Liver (tissue), 3 donors: Measurements from ENCODE around the gene ZNF860.

ENCODE experiments used
- CTCF ChIP-seq: fragments of 150-350 bp; IDR thresholded peaks from 2 replicates; pipeline ENCODE4 v1.5.1; 2017; ENCODE audit warnings: improper control_type of control experiment, low read depth, low read length; ENCODE audit not compliant: missing input control
- EGR1 ChIP-seq, 2 donors: IDR thresholded peaks; 2 replicates each; pipeline ENCODE4 v1.6.1; 2016 to 2018; ENCODE audit warnings: antibody characterized with exemption in 2 of 2, low read depth in 2 of 2
- FOXA1 ChIP-seq: IDR thresholded peaks from 2 replicates; pipeline ENCODE4 v1.6.1; 2016; ENCODE audit warnings: antibody characterized with exemption
- GABPA ChIP-seq, 2 donors: IDR thresholded peaks in 1 of 2; conservative IDR thresholded peaks in 1 of 2; 2 replicates each; pipeline ENCODE4 v1.6.1; 2016; ENCODE audit warnings: antibody characterized with exemption in 2 of 2, mild to moderate bottlenecking in 1 of 2, moderate library complexity in 1 of 2
- JUND ChIP-seq, 2 donors: IDR thresholded peaks; 2 replicates each; pipeline ENCODE4 v1.6.1; 2016; ENCODE audit warnings: antibody characterized with exemption in 2 of 2
- MAX ChIP-seq: IDR thresholded peaks from 2 replicates; pipeline ENCODE4 v1.6.1; 2016; ENCODE audit warnings: antibody characterized with exemption
- NR2F2 ChIP-seq: IDR thresholded peaks from 2 replicates; pipeline ENCODE4 v1.6.1; 2016; ENCODE audit warnings: antibody characterized with exemption
- RAD21 ChIP-seq, 2 donors: IDR thresholded peaks; 2 replicates each; pipeline ENCODE4 v1.6.1; 2016; ENCODE audit warnings: antibody characterized with exemption in 2 of 2, mild to moderate bottlenecking in 2 of 2
- REST ChIP-seq: IDR thresholded peaks from 2 replicates; pipeline ENCODE4 v1.6.1; 2016; ENCODE audit warnings: antibody characterized with exemption, mild to moderate bottlenecking
- RXRA ChIP-seq, 2 donors: IDR thresholded peaks; 2 replicates each; pipeline ENCODE4 v1.6.1; 2017 to 2018; ENCODE audit warnings: antibody characterized with exemption in 2 of 2, mild to moderate bottlenecking in 1 of 2
- TAF1 ChIP-seq: conservative IDR thresholded peaks from 2 replicates; pipeline ENCODE4 v1.6.1; 2016; ENCODE audit warnings: antibody characterized with exemption, mild to moderate bottlenecking
- ZBTB33 ChIP-seq: IDR thresholded peaks from 2 replicates; pipeline ENCODE4 v1.6.1; 2016; ENCODE audit warnings: antibody characterized with exemption
- donor health status: healthy.
- donor health status: healthy.

- TF ChIP-seq CTCF (no peak), RAD21 (IDR thresholded peaks at IDR 0.05) (no peak), TAF1 (no peak), EGR1 (IDR thresholded peaks at IDR 0.05; ENCODE audit: low read depth in 2 of 2) (no peak), FOXA1 (no peak), MAX (no peak), NR2F2 (no peak), ZBTB33 (no peak), RXRA (IDR thresholded peaks at IDR 0.05) (no peak), GABPA (IDR thresholded peaks at IDR 0.05 in 1 of 2, conservative IDR thresholded peaks at IDR 0.05 in 1 of 2) (no peak), REST (no peak), JUND (IDR thresholded peaks at IDR 0.05) (no peak)
Observed at GRCh38 chr3:31942446-31942845, 39.1 kb upstream of the ZNF860 start.
